COLO829 (cell line): ENCODE measurements around the gene PSPN.
"Not testable (repeated sequence)": the region's sequence is repeated elsewhere in the genome, so short reads cannot be mapped to it uniquely, and the experiment has no call there.

ENCODE experiments used
- DNase-seq: peaks from one replicate; pipeline ENCODE4 v3.0.0; 2012; ENCODE audit warnings: low spot score

PSPN gene

GRCh38 chr19:6402837-6403608, 27.3 kb upstream of the PSPN start:
- no peak for DNase-seq

- DNase-seq = no peak
These were observed 26.3 kb upstream of the PSPN start for GRCh38 chr19:6402058-6402457.

DNA sequence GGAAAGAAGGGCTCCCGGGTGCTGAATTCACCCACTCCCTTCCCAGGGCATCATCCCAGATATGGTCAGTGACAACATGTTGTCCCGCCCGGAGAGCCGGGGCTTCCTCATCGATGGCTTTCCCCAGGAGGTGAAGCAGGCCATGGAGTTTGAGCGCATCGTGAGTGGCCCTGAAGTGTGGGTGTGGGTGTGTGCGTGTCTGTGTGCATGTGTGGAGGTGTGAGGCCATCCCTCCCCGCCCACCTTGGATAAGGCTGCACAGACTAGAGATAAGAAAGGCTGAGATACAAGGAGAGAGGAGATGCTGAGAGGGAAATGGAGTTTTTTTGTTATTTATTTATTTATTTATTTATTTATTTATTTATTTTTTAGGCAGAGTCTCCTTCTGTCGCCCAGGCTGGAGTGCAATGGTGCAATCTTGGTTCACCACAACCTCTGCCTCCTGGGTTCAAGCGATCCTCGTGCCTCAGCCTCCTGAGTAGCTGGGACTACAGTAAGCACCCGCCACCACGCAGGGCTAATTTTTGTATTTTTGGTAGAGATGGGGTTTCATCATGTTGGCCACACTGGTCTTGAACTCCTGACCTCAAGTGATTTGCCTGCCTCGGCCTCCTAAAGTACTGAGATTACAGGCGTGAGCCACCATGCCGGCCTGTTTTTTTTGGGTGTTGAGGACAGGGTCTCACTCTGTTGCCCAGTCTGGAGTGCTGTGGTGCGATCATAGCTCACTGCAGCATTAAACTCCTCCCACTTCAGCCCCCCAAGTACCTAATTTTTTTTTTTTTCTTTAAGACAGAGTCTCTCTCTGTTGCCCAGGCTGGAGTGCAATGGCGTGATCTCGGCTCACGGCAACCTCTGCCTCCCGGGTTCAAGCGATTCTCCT, 24.6 kb upstream of the PSPN start:
- not testable (repeated sequence) for DNase-seq

GRCh38 chr19:6396305-6396704, 20.6 kb upstream of the PSPN start:
- no peak for DNase-seq

- no peak for DNase-seq
These were observed 19.1 kb upstream of the PSPN start for GRCh38 chr19:6394831-6395230.

- no peak for DNase-seq
These were observed 18.3 kb upstream of the PSPN start for GRCh38 chr19:6393983-6394412.

GRCh38 chr19:6393074-6393982, 17.6 kb upstream of the PSPN start, which contains the start of gene GTF2F1:
TSS of gene GTF2F1 (minus strand) at chr19:6393164. CDS start at chr19:6392995, 169 bp downstream.
- peak; percentile 98 for DNase-seq

DNA sequence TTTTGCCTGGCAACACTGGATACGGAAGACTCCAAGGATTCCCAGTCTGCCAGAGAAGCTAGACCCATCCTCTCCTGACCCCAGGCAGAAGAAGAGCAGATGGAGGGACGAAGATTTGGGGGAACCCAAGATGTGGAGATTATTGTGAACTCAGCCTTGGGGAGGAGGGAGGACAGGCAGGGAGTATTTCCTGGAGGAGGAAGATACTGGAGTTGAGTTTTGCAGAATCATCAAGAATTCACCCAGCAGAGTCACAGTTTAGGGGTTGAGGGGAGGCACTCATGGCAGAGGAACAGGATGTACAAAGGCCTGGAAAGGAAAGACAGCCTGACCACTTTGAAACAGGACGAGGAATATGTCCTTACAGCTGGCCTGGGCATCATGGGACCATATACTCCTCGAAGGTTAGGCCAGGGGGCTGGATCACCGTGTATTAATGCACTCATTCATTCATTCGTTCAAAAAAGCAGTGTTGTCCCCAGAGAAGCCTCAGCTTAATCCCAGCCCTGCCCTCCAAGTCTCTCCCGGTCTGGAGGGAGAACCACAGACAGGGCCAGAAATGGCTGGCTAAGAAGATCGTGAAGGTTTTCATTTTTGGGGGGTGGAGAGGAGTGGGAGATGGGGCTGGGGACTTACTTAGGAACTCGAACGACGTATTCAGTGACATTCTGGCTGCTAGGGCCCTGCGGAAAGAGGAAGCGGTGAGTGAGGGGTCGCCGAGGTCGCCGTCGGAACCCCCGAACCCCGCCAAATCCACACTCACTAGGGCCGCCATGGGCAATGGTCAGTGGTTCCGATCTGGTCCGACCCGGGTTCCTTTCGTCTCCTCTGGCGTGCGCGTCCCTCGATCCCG, 16.7 kb upstream of the PSPN start:
- no peak for DNase-seq

GRCh38 chr19:6387372-6387771, 11.6 kb upstream of the PSPN start:
- DNase-seq = no peak

DNA sequence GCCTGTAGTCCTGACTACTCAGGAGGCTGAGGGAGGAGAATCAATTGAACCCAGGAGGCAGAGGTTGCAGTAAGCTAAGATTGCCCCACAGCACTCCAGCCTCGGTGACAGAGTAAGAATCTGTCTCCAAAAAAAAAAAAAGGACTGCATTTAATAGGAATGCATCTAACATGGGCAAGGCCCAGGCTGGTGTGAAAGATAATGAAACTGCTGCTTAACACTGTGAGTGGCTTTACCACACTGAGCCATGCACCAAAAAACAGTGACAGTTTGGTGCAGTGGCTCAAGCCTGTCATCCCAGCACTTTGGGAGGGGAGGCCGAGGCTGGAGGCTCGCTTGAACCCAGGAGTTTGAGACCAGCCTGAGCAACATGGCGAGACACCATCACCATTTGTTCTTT, 8.6 kb upstream of the PSPN start:
- DNase-seq = no peak

GRCh38 chr19:6383188-6383587, 7.5 kb upstream of the PSPN start:
- no peak for DNase-seq

DNA sequence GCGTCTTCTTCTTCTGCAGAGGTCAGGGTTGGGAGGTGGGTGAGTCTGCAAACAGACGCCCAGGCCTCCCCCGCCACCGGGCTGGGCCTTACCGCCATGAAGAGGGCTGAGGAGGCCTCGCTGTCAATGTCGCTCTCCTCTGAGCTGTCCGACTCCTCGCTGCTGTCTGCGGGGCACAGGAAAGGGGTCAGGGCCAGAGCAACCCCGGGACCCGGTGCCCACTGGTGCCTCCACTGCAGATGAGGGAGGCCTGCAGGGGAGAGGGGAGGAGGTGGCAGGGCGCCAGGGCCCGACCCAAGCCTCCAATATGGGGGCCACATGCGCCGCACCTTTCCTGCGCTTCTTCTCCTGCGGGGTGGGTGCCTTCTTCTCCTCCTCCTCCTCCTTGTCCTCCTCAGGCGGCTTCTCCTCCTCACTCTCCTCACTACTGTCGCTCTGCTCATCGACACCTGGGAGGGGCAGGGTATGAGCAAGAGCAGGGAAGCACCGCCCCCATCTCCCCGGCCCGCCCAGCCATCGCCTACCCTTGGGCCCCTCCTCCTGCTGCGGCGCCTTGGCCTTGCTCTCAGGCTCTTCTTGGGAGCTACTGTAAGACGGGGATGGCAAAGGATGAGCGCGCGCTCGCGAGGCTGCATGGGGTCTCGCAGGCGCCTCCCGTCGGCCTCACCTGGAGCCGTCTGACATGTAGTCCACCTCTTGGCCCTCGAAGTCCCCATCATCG, 5.5 kb upstream of the PSPN start:
- DNase-seq = no peak

DNA sequence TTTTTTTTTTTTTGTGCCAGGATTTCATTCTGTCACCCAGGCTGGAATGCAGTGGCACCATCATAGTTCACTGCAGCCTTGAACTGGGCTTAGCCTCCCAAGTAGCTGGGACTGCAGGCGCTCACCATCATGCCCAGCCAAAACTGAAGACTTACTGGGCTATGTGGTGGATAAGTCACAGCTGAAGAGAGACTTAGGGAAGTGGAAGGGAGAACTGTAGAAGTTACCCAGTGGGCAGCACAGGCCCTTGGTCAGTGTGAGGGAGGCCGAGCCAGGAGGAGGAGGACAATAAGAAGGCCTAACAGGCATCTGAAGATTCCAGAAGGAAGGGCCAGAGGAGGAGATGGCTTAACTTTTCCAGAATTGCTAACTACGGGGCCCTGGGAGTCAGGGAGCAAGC, 4.0 kb upstream of the PSPN start:
- DNase-seq = no peak

DNA sequence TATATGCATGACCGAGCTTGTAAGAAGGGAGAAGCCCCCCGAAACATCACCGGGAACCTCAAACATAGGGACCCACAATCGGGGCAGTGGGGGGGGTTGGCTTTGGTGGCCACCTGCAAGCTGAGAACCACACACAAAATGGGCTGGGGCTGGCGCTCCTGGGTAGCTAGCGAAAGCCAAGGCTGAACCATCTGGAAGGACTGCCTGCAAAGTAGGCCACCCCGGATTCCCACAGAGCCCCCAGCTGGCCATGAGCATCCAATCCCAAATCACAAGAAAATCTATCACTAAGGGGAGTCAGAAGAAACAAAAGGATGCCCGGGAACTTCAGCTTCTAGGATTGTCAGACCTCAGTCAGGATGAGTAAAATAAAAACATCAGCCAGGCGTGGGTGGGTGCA, 2.8 kb upstream of the PSPN start:
- DNase-seq = no peak

DNA sequence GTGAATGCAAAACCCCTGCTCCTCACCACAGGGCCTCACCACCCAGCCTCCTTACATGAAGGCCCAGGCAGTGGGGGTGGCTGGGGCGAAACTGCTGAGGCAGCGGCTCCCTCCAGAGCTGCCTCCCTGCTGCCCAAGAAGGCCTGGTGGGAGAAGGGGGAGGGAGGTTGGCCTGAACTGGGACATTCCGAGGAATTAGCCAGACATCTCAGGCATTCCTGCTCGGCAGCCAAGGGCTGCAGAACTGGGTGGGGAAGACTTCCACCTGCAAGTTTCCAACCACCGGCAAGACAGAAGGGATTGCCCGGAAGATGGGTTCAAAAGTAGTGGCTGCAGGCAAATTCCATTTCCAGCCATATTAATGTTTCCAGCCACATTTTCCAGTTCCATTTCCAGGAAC, 2.3 kb upstream of the PSPN start:
- no peak for DNase-seq

- no peak for DNase-seq
These were observed 918 bp upstream of the PSPN start for GRCh38 chr19:6376512-6377190.

DNA sequence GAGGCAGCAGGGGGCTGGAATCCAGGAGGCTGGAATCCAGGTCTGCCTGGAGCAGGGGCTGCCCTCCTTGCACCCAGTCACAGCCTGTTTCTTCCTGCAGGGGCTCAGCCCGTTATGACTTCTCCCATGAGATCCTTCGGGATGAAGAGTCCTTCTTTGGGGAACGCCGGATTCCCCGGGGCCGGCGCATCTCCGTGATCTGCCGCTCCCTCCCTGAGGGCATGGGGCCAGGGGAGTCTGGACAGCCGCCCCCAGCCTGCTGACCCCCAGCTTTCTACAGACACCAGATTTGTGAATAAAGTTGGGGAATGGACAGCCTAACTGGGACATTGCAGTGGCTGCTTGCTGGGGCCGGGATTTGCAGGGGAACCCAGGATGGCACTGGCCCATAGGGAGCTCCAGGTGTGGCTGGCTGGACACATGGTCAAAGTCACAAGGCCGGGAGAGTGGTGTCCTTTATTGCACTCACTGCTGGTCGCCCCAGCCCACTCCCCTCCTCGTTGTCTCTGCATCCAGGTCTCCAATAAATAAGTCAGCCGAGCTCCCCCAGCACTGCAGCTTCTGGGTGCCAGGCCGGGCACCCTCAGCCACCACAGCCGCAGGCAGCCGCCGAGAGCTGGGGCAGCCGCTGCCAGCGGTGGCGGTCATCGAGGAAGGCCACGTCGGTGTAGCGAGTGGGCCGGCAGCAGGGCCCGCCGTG, 872 bp downstream of the PSPN start:
- DNase-seq = no peak

GRCh38 chr19:6374161-6374709, 1.5 kb downstream of the PSPN start:
- DNase-seq = no peak

DNA sequence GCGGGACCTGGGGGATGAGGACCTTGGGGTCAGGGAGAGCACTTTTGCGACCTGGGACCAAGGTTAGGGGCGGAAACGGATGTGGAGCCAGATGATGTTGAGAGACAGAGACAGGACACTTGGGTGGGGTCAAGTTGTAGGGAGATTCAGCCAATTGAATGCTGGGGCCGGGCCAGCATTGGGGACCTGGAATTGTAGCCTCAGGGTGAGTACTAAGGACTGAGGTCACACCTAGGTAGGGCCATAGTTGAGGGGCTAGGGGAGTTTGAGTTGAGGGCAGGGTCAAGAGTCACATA, 2.0 kb downstream of the PSPN start:
- no peak for DNase-seq
